ENCODE data around the gene SEPTIN7.

The SEPTIN7 gene

GRCh38 chr7:35819310-35819709 lies 18.5 kb downstream of the SEPTIN7 start:
- no peak for TF ChIP-seq CTCF (IDR thresholded peaks at IDR 0.05; ENCODE audit: low read depth, low read length)
- no peak overlapping the region for H3K4me3 ChIP-seq (ENCODE audit: low read depth, low read length)

- no peak overlapping the region for H3K4me3 ChIP-seq (ENCODE audit: low read depth, low read length)
- no peak for TF ChIP-seq CTCF (IDR thresholded peaks at IDR 0.05; ENCODE audit: low read depth, low read length)
Measured at GRCh38 chr7:35819954-35820703, 19.3 kb downstream of the SEPTIN7 start.

- no peak overlapping the region for H3K4me3 ChIP-seq (ENCODE audit: low read depth, low read length)
- no peak for TF ChIP-seq CTCF (IDR thresholded peaks at IDR 0.05; ENCODE audit: low read depth, low read length)
Measured at GRCh38 chr7:35820858-35821257, 20.0 kb downstream of the SEPTIN7 start.

- no peak for TF ChIP-seq CTCF (IDR thresholded peaks at IDR 0.05; ENCODE audit: low read depth, low read length)
- no peak overlapping the region for H3K4me3 ChIP-seq (ENCODE audit: low read depth, low read length)
Measured at GRCh38 chr7:35823440-35823839, 22.6 kb downstream of the SEPTIN7 start.

GRCh38 chr7:35825974-35826373 lies 25.1 kb downstream of the SEPTIN7 start:
- TF ChIP-seq CTCF (IDR thresholded peaks at IDR 0.05; ENCODE audit: low read depth, low read length): no peak
- H3K4me3 ChIP-seq (ENCODE audit: low read depth, low read length): no peak overlapping the region

GRCh38 chr7:35826751-35827150 lies 25.9 kb downstream of the SEPTIN7 start:
- no peak for TF ChIP-seq CTCF (IDR thresholded peaks at IDR 0.05; ENCODE audit: low read depth, low read length)

GRCh38 chr7:35828817-35829216 lies 28.0 kb downstream of the SEPTIN7 start:
- H3K4me3 ChIP-seq (ENCODE audit: low read depth, low read length): no peak overlapping the region
- TF ChIP-seq CTCF (IDR thresholded peaks at IDR 0.05; ENCODE audit: low read depth, low read length): no peak

More at GRCh38 chr7:35826751-35827150, 25.9 kb downstream of the SEPTIN7 start:
- H3K4me3 ChIP-seq (ENCODE audit: low read depth, low read length): no peak overlapping the region

Measured in WI38 (cell line).